Breast epithelium (tissue), 4 donors: ENCODE measurements around the gene PRRC1. TPM values are rescaled to one million over a fixed set of nuclear protein-coding genes. Genes with fewer than 3 reads are reported as not detected.

Experiments
- DNase-seq, 2 donors: peaks; one replicate each; pipeline ENCODE4 v3.0.0-alpha.2; 2019; ENCODE audit warnings: low spot score in 2 of 2
- H3K27ac ChIP-seq, 2 donors: fragments of 200-600 bp; sonication (generic) in 1 of 2; one replicate each; pipeline ENCODE4 v1.5.1; 2016 to 2019; ENCODE audit warnings: mild to moderate bottlenecking in 1 of 2
- H3K27me3 ChIP-seq, 2 donors: fragments of 200-600 bp; sonication (generic) in 1 of 2; one replicate each; pipeline versions ENCODE4 v1.5.1 to v1.6.0; 2017 to 2019; ENCODE audit warnings: control low read depth in 1 of 2, mild to moderate bottlenecking in 1 of 2
- H3K36me3 ChIP-seq: fragments of 200-600 bp; one replicate; pipeline ENCODE4 v1.5.1; 2019
- H3K4me1 ChIP-seq, 2 donors: fragments of 200-600 bp; sonication (generic); one replicate each; pipeline ENCODE4 v1.5.1; 2016 to 2019; ENCODE audit warnings: control low read depth in 1 of 2
- H3K4me3 ChIP-seq, 3 donors: fragments of 200-600 bp; sonication (generic); 1 replicate in 2 of 3; 2 replicates in 1 of 3; pipeline ENCODE4 v1.5.1; 2016 to 2019; ENCODE audit warnings: mild to moderate bottlenecking in 3 of 3, moderate library complexity in 2 of 3
- H3K9me3 ChIP-seq, 2 donors: fragments of 200-600 bp; sonication (generic) in 1 of 2; one replicate each; pipeline ENCODE4 v1.5.1; 2016 to 2019; ENCODE audit warnings: control low read depth in 1 of 2
- POLR2A ChIP-seq: fragments of 450-650 bp; IDR thresholded peaks from one replicate; pipeline ENCODE4 v1.6.1; 2016; ENCODE audit warnings: antibody characterized with exemption, mild to moderate bottlenecking, moderate library complexity
- POLR2AphosphoS5 ChIP-seq, 3 donors: sonication (generic); formaldehyde crosslinking; IDR thresholded peaks; one replicate each; pipeline ENCODE4 v1.6.1; 2017; ENCODE audit warnings: antibody characterized with exemption in 3 of 3
- intact Hi-C: fragments of 100-400 bp; cut with DNase I; formaldehyde crosslinking; loops from one replicate; pipeline ENCODE4 v1.15.1; 2023; ENCODE audit warnings: low total_unique reads
- total RNA-seq, 3 donors: library from RNA; depleted of rRNA; stranded (reverse); fragments of >200 nt; gene quantifications; one replicate each; pipeline ENCODE4 v1.1.0, GENCODE V29; 2016
- TF ChIP-seq, protein P1 (sequence below), 3 donors: fragments of 450-650 bp; IDR thresholded peaks; one replicate each; pipeline ENCODE4 v1.5.1; 2016 to 2017; ENCODE audit warnings: antibody characterized with exemption in 3 of 3, mild to moderate bottlenecking in 3 of 3, moderate library complexity in 3 of 3

Gene PRRC1
- total RNA-seq, 3 donors from 2014 or later: 37.8 to 59.1 (median 53.7) TPM

DNA sequence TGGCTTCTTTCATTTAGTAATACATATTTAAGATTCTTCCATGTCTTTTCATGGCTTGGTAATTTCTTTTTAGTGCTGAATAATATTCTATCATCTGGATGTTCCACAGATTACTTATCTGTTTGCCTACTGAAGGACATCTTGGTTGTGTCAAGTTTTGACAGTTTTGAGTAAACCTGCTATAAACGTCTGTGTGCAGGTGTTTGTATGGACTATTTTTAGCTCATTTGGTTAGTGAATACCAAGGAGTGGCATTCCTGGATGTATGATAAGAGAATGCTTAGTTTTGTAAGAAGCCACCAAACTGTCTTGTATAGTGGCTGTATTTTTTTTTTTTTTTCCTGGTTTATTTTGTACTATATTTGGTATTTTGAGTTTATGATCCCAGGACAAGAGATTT lies 38.4 kb downstream of the PRRC1 start:
- Histone ChIP-seq H3K4me3 (no peak overlapping the region), H3K36me3 (no peaks in the 10 kb centered on the region), H3K9me3 (no peaks in the 10 kb centered on the region), H3K27ac (no peak overlapping the region), H3K27me3 (no peaks in the 10 kb centered on the region), H3K4me1 (no peaks in the 10 kb centered on the region)
- no peak for DNase-seq
- TF ChIP-seq, protein P1, sequence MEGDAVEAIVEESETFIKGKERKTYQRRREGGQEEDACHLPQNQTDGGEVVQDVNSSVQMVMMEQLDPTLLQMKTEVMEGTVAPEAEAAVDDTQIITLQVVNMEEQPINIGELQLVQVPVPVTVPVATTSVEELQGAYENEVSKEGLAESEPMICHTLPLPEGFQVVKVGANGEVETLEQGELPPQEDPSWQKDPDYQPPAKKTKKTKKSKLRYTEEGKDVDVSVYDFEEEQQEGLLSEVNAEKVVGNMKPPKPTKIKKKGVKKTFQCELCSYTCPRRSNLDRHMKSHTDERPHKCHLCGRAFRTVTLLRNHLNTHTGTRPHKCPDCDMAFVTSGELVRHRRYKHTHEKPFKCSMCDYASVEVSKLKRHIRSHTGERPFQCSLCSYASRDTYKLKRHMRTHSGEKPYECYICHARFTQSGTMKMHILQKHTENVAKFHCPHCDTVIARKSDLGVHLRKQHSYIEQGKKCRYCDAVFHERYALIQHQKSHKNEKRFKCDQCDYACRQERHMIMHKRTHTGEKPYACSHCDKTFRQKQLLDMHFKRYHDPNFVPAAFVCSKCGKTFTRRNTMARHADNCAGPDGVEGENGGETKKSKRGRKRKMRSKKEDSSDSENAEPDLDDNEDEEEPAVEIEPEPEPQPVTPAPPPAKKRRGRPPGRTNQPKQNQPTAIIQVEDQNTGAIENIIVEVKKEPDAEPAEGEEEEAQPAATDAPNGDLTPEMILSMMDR (IDR thresholded peaks at IDR 0.05): no peak
- no peak for TF ChIP-seq POLR2A
- intact Hi-C loops: no loop called here

DNA sequence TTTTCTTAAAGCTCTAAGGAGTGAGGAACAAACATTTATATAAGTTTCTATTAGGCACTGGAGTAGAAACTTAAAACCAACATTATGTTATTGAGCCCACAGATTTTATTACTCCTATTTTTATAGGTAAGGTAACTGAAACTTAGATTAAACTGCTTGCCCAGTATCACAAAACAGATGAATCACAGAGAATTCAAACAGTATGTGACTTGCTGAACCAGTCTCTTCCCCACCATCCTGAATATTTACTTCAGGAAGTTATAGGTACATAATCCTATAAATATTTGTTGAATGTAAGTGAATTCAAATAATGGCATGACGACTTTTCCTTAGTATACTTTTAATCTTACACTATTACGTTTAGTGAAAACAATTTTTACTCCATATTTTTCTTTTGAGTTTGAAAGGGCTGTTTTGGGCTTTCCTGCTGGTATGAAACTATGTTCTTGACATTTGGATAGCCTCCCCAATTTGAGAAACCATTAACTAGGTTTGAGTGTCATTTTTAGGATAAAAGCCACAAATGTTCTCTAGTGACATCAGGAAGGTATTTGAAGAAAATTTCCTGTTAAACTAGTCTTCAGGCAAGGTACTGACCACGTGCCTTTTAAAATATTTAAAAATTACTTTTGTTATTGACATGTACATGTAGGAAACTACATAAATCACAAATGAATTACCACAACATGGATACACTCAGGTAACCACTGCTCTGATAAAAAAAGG lies 39.3 kb downstream of the PRRC1 start:
- no peak for DNase-seq
- intact Hi-C loops: no loop called here
- Histone ChIP-seq H3K27ac (no peak overlapping the region), H3K27me3 (no peaks in the 10 kb centered on the region), H3K36me3 (no peaks in the 10 kb centered on the region), H3K4me1 (no peaks in the 10 kb centered on the region), H3K4me3 (no peak overlapping the region), H3K9me3 (no peaks in the 10 kb centered on the region)
- TF ChIP-seq POLR2A: no peak
- TF ChIP-seq, protein P1 (IDR thresholded peaks at IDR 0.05): no peak
- TF ChIP-seq POLR2AphosphoS5 (IDR thresholded peaks at IDR 0.05): no peak

DNA sequence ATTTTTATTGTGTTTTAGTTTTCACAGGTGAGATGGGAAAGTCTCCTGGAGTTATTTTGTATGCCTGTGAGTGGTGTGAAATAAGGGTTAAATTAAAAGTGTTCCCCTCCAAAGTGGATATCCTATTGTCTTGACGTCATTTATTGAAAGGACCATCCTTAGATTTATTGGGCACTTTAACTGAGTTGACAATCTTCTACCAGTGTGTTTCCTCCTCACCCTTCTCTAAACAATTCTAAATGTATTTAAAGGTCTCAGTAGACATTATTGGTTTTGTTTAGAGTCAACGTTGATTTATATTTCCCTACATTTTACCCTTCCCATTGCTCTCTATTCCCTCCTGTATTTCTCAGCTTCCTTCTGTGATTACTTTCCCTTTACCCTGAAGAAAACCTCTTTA lies 40.8 kb downstream of the PRRC1 start:
- no peak overlapping the region for H3K27ac ChIP-seq
- no peaks in the 10 kb centered on the region for H3K9me3 ChIP-seq
- TF ChIP-seq, protein P1 (IDR thresholded peaks at IDR 0.05): no peak
- no peak for TF ChIP-seq POLR2AphosphoS5 (IDR thresholded peaks at IDR 0.05)
- TF ChIP-seq POLR2A: no peak
- no peaks in the 10 kb centered on the region for H3K27me3 ChIP-seq
- H3K4me3 ChIP-seq: no peak overlapping the region
- intact Hi-C loops: no loop called here
- no peaks in the 10 kb centered on the region for H3K36me3 ChIP-seq
- DNase-seq: no peak
- no peaks in the 10 kb centered on the region for H3K4me1 ChIP-seq

DNA sequence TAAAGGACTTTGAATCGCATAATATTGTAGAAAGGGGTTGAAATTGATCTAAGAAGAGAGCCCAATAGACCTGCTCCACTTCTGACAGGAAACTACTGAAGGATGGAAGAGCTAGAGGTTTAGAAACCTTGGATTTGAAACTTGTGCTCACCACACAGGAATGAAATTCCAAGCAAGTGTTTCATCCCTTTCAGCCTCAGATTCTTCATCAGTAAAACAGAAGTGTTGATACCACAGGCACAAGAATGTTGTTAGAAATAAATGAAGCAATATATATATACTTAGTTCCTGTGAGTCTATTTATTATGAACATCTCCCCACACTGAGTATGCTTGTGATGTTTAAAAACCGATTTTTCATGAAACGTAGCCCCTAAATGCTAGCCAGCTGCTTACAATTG lies 43.8 kb downstream of the PRRC1 start:
- H3K36me3 ChIP-seq: no peaks in the 10 kb centered on the region
- no peak for DNase-seq
- no peaks in the 10 kb centered on the region for H3K4me1 ChIP-seq
- intact Hi-C loops: no loop called here
- H3K9me3 ChIP-seq: no peaks in the 10 kb centered on the region
- H3K4me3 ChIP-seq: no peak overlapping the region
- H3K27me3 ChIP-seq: no peaks in the 10 kb centered on the region
- TF ChIP-seq POLR2A: no peak
- TF ChIP-seq, protein P1 (IDR thresholded peaks at IDR 0.05): no peak
- H3K27ac ChIP-seq: no peak overlapping the region

DNA sequence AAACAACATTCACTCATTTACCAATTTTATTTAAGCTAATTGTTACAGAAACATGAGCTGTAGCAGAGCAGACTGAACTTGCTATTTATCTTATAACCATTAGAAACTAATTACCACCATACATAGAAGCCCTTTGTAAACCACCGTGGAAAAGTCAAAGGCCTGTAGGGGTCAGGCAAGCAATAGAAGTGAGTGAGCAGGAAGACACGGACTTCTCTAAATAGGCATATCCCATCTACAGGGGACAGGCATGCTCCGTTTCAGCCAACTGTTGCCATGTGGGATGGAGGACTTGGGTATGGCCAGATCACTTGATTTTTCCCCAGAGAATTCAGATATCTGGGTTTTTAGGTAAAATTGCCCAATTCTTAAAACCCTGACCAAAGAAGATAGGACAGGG lies 44.8 kb downstream of the PRRC1 start:
- no peaks in the 10 kb centered on the region for H3K27me3 ChIP-seq
- TF ChIP-seq POLR2A: no peak
- intact Hi-C loops: no loop called here
- H3K36me3 ChIP-seq: no peaks in the 10 kb centered on the region
- no peak overlapping the region for H3K4me3 ChIP-seq
- no peak for DNase-seq
- H3K9me3 ChIP-seq: no peaks in the 10 kb centered on the region
- no peaks in the 10 kb centered on the region for H3K4me1 ChIP-seq
- H3K27ac ChIP-seq: no peak overlapping the region

DNA sequence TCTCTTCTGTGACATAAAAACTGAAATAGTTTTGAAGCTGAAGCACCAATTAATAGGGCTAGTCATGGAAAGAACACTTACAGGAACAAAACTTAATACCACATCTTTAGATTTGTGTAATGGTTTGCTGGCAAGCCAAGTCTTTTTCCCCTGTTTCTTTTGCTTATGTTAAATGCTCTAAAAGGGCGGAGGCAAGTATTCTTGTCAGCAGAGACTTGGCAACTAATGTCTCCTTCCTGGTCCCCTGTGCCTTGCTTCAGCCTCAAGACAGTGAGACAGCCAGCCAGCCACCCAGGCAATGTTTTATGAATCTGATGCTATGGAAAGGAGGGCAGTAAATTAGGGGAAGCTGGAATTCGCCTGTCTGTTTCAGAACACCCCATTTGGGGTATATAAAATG lies 45.7 kb downstream of the PRRC1 start:
- no peaks in the 10 kb centered on the region for H3K27me3 ChIP-seq
- no peak overlapping the region for H3K27ac ChIP-seq
- DNase-seq: no peak
- intact Hi-C loops: no loop called here
- H3K4me3 ChIP-seq: no peak overlapping the region
- H3K36me3 ChIP-seq: no peaks in the 10 kb centered on the region
- no peaks in the 10 kb centered on the region for H3K4me1 ChIP-seq
- no peaks in the 10 kb centered on the region for H3K9me3 ChIP-seq
- TF ChIP-seq, protein P1 (IDR thresholded peaks at IDR 0.05): no peak
- TF ChIP-seq POLR2A (no peak), POLR2AphosphoS5 (IDR thresholded peaks at IDR 0.05) (no peak)
